HG03066 (cell line): ENCODE measurements around the gene HOXA1.

Experiments used
- ATAC-seq: cut with Tn5 transposase; IDR thresholded peaks from one replicate; pipeline ENCODE4 v1.9.1; 2021; ENCODE audit warnings: low read depth; ENCODE audit not compliant: unreplicated experiment

Gene HOXA1

DNA sequence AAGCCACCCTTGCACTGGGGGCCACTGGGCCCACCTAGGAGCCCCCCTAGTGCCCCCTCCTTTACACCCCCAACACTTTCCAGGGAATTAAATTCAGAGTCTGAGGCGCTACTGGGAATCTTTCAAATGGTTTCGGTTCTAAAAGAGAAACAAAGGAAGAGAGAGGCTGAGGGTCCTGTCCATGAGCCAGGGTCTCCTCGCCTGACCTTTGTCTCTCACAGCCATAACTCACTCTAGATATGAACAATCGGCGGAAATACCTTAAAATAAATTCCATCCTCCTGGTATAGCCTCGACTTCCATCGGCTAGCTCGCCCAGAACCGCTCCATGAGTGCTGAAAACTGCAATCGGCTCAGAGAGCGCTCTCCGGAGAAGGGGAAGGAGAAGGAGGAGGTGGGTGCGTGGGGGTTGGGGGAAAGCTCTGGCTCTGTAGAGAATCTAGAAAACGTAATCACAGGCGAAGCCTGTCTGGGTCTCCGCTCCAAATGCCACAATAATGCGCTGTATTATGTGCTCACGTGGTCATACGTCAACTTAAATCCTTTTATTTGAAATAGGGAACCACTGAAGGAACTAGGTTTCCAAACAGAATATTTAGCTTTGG, 22.2 kb upstream of the HOXA1 start:
- no peak for ATAC-seq

- no peak for ATAC-seq
Observed at GRCh38 chr7:27116962-27117886, 21.4 kb upstream of the HOXA1 start.

- no peak for ATAC-seq
Observed at GRCh38 chr7:27116031-27116961, 20.5 kb upstream of the HOXA1 start.

DNA sequence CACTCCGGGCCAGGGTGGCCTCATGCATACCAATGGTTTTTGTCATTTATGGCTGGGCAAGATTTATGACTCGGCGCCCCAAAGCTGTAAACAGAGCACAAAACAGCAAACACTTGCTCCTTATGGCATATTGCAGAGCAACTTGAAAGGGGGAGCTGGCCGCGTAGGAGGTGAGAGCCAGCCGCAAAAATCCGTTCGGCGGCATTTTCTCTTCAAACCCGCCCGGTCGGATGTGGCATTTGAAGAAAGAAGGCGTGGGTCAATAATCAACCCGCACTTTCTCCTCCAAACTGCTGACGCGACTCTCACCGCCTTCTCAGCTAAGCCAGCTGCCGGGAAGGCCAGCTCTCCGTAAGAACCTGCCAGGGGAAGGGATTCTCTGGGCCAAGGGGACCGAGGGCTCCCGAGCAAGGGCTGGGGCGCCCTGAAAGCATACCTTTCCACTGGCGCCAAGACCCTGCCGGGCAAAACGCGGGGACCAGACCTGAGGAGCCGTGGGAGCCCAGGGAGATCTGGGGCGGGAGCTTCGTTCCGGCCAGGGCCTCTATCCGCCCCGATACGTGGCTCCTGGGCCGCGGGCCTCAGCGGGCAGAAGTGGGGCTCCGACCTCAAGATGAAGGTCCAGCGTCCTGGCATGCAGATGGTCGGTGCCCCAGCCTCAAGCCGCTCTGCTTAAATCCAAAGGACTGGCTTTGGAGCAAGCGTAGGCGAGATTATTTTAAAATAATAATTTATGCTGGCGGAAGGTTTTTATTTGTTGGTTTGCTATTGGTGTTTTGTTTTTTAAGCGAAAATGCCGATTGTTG, 19.6 kb upstream of the HOXA1 start:
- ATAC-seq: no peak

GRCh38 chr7:27114881-27115220, 19.1 kb upstream of the HOXA1 start:
- no peak for ATAC-seq

DNA sequence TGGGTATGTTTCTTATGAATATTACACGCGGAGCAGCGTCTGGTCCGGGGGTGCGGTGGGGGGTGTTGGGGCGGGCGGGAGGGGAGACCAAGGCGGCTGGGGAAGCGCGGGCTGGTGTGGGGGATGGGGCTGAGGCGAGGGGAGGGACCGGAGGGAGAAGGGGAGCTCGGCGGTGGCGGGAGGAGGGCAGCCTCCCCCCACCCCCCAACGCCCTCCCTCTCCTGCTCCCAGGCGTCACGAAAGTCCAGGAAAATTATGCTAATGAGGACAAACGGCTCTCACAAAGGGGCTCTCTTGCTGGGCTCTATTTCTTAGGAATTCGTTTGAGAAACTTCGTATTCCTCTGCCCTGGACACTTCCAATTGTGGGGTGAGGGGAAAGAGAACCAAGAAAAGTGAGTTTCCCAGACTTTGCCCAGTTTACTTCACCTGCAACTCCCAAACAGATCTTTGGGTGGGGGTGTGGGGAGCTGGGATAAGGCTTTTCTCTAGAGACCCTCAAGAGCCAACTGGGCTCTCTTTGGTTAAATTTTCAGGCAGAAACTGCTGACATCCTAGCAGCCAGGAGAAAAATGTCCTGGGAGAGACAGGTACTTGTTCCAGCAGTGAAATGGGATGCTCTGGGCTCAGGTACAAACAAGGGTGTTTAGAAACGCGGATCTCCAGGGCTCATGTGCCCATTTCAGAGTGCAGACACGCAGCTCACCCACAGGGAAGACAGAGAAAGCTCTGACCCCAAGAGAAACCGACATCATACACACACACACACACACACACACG, 18.4 kb upstream of the HOXA1 start:
- no peak for ATAC-seq

DNA sequence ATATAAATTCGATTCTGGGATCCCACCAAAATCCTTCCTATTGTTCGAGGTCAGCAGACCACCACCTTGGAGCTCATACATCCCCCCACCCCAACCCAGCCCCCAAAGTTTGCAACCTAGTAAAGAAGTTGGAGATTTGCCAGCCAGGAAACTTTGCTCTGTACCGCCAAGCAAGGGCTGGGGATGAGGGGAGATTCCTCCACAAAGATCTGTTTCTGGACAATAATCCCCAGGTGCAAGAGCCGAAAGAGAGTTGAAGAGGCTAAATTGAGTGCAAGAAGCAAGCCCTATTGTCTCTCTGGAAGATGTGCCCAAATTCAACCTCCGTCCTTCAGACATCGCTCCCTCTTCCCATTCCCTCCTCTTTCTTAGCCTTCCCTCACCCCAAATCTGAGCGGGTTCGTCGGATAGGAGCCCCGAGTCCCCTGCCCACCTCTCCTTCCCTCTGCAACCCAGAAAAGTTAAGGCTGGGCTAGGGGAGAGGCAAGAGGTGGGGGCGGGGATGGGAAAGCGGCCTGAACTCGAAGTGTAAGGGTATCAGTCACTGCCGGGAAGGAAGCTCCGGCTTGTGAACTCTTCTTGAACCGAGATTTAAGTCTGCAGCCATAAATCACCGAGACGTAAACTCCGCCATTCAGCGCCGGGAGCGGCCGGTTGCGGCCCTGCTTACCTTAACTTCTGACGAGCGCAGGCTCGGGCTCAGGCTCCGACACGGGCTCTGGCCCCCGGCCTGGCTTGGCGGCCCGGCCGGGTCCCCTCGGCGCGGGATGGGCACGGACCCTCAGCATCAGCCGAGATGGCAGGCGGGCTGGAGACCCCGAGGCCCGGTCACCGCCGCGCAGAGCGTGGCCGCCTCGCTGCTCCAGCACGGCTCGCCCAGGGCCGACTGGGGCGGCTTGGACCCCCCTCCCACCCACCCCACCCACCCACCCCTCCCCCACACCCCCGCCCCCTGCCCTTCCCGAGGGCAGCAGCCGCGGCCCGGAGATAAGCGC, 17.5 kb upstream of the HOXA1 start:
- ATAC-seq: no peak

- no peak for ATAC-seq
Observed at GRCh38 chr7:27112361-27112760, 16.6 kb upstream of the HOXA1 start.

- no peak for ATAC-seq
Observed at GRCh38 chr7:27111751-27112277, 16.0 kb upstream of the HOXA1 start.

GRCh38 chr7:27111042-27111750, 15.4 kb upstream of the HOXA1 start:
- ATAC-seq: no peak

- no peak for ATAC-seq
Observed at GRCh38 chr7:27110186-27111031, 14.6 kb upstream of the HOXA1 start.

GRCh38 chr7:27109466-27110185, 13.8 kb upstream of the HOXA1 start:
- no peak for ATAC-seq

DNA sequence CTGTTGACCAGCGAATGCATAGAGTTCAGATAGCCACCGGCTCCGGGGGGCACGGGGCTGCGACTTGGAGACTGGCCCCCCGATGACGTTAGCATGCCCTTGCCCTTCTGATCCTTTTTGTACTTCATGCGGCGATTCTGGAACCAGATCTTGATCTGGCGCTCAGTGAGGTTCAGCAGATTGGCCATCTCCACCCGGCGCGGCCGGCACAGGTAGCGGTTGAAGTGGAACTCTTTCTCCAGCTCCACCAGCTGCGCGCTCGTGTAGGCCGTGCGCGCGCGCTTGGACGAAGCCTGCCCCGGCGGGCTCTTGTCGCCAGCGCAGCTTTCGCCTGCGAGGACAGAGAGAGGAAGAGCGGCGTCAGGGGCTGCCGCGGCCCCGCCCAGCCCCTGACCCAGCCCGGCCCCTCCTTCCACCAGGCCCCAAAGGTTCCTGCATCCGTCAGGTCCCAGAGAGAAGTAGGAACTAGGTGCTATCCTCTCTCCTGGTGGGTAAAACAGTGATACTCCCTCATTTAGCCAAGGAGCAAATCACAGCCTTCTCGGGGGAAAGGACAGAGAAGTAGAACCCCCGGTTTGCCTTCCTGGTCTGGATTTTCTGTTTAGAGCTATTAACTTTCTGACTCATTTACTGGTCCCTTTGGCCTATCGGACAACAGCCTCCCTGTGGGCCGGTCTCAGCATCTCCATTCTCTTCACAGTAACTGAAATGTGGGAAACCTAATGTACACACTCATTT, 12.8 kb upstream of the HOXA1 start:
- ATAC-seq: no peak

- ATAC-seq: no peak
Observed at GRCh38 chr7:27107391-27108381, 11.9 kb upstream of the HOXA1 start.
